NCI-H1417 treated with DMSO at 0.1 percent for 48 hours (cell line): ENCODE data around the gene IARS2.
"Not testable (repeated sequence)": the region's sequence is repeated elsewhere in the genome, so short reads cannot be mapped to it uniquely, and the experiment has no call there.

Source experiments
- DNase-seq: peaks from one replicate; lab custom pipeline; 2025; lab: John Stamatoyannopoulos, UW

IARS2 gene

GRCh38 chr1:220113136-220113695 lies 19.3 kb downstream of the IARS2 start:
- no peak for DNase-seq

GRCh38 chr1:220119043-220119512 lies 25.1 kb downstream of the IARS2 start:
- no peak for DNase-seq

DNA sequence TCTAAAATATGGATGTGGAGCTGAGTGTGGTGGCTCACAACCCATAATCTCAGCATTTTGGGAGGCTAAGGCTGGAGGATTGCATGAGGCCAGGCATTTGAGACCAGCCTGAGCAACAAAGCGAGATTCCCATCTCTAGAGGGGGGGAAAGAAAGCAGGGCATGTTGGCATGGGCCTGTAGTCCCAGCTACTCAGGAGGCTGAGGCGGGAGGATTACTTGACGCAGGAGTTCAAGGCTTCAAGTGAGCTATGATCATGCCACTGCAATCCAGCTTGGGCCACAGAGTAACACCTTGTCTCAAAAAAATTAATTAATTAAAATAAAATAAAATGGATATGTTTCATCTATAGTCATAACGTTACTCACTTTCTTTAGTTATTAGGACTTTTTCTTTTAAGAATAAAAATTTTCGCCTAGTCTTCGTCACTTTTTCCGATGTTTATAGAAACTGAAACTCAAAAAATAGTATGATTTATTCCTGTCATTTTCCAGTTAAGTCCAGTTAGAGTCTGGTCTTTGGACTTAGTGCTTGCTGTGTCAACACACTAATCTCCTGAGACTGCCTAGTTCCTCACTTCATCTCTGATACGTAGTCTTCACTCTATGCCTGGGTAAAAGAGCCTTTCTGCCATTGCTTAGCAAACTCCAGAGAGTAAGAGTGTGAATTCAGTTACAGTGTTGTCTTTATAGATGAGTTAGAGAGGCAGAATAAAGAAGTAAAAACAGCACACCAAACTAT lies 28.0 kb downstream of the IARS2 start:
- DNase-seq = no peak

GRCh38 chr1:220123066-220123465 lies 29.1 kb downstream of the IARS2 start:
- no peak for DNase-seq

GRCh38 chr1:220123889-220124288 lies 30.0 kb downstream of the IARS2 start:
- no peak for DNase-seq

GRCh38 chr1:220124542-220124941 lies 30.6 kb downstream of the IARS2 start:
- no peak for DNase-seq

DNA sequence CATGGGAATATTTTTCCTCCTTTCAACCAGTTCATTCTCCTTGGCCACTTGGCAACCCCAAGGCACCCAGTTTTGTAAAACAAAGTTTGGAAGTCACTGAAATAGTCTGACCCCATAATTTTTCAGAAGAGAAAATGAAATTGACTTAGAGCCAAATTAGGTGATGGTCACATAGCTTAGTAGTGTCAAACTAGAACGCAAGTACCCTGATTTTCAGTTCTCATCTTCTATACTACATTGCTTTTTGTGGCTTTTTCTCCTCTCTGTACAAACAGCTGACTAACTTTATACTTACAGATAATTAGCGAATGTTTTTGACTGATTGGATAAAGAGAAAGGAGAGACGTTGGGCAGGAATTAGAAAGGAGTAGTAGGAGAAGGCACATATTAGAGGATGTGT lies 33.1 kb downstream of the IARS2 start:
- DNase-seq = no peak

- no peak for DNase-seq
Observed at GRCh38 chr1:220129479-220130210, 35.7 kb downstream of the IARS2 start.

- no peak for DNase-seq
Observed at GRCh38 chr1:220135755-220136154, 41.8 kb downstream of the IARS2 start.

DNA sequence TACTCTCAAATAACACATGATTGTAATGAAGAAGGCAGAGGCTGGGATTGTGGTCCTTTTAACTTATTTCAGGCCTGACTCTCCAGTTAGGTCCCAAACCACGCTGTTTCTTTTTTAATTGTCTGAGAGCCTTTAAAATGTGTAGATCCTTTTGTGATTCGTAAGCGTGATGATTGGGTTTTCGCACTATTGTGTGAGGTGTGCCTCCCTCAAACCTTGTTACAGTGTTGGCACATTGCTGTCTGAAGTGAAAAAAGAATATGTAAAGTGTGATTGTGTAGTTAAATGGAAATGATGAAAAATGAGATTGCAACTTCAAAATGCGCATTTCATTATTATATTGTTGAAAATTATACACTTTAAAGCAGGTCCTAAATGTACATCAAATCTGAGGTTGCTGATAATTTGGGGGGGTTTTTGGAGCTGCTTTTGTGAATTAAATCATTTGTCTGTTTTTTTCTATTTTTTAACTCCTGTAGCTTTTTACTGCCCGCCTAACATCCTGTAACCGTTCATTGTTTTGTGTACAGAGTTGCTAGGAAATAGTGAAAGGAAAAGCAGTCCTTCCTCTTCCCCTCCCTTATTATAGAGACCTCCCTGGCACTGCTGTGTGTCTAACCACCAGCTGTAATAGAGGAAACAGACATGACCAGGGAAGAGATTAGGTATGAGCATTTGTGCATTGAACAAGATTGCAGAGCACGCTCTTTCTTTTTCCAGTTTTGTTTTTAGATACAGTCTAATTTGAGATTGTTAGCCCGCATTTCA lies 43.3 kb downstream of the IARS2 start:
- DNase-seq = no peak

DNA sequence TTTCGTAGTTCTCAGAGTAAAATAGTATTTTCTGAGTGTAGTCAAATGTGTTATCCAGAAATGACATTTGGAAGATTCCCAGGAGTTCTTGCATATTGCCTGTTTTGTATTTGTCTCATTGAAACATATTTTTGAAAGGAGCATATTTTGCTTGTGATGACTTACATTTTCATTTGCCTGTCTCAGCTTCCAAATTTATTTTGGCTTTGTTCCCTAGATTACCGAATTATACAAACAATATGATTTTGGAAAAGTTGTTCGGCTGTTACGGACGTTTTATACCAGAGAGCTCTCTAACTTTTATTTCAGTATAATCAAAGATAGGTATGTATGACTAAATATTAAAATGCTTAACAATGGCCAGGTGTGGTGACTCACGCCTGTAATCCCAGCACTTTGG lies 46.0 kb downstream of the IARS2 start:
- DNase-seq = no peak

- no peak for DNase-seq
Observed at GRCh38 chr1:220144051-220144450, 50.1 kb downstream of the IARS2 start.

GRCh38 chr1:220149742-220150141 lies 55.8 kb downstream of the IARS2 start:
- no peak for DNase-seq

GRCh38 chr1:220151454-220151853 lies 57.5 kb downstream of the IARS2 start:
- DNase-seq = no peak

DNA sequence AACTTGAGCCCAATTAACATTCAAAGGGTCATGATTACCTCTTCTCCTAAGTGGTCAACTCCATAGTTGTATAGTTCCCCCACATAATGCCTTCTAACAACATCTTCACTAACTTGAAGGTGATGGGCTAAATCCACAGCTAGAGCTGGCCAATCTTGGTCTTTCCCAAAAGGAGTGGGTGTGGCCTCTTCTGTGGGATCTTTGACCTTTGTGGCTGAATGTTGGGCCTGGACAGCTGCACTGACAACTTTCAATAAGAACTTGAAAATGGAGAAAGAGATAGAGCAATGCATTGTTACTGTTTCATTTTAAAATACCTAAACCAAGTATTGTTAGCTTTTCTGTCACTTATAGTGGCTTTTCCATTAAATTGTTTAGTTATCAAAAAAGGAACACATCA lies 59.2 kb downstream of the IARS2 start:
- no peak for DNase-seq

DNA sequence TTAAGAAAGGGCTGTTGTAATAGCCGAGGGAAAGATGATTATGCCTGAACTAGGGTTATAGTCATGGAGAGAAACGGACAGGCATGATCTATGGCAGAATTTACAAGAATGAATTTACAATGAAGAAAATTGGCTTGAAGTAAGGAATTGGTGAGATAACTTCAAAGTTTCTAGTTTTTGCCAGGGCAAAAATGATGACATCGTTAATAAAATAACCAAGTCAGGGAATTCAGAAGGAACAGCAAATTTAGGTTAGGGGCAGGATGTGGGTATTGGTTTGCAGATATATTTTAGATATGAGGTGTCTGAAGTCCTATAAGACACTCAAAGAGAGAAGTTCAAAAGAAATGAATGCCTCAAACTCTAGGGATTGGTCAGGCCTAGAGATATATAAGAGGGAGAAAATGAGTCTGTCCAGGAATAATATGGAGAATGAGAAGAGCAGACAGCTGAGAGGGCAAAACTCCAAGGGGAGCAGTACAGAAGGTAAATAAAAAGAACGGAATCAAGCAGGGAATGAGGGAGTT lies 62.8 kb downstream of the IARS2 start:
- no peak for DNase-seq

- no peak for DNase-seq
Observed at GRCh38 chr1:220157738-220158137, 63.8 kb downstream of the IARS2 start.

DNA sequence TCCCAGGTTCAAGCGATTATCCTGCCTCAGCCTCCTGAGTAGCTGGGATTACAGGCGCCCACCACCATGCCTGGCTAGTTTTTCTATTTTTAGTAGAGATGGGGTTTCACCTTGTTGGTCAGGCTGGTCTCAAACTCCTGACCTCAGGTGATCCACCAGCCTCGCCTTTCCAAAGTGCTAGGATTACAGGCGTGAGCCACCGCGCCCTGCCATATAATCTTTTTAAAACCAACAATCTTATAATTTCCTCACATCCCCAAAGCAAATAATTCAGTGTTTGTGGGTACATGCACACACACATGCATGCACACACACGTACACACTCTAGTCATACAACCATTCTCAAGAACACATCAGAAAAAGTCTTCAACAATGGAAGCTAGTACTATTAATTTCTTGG lies 64.6 kb downstream of the IARS2 start:
- DNase-seq = not testable (repeated sequence)

GRCh38 chr1:220159041-220159440 lies 65.1 kb downstream of the IARS2 start:
- DNase-seq = no peak

- DNase-seq = no peak
Observed at GRCh38 chr1:220160027-220160426, 66.1 kb downstream of the IARS2 start.

DNA sequence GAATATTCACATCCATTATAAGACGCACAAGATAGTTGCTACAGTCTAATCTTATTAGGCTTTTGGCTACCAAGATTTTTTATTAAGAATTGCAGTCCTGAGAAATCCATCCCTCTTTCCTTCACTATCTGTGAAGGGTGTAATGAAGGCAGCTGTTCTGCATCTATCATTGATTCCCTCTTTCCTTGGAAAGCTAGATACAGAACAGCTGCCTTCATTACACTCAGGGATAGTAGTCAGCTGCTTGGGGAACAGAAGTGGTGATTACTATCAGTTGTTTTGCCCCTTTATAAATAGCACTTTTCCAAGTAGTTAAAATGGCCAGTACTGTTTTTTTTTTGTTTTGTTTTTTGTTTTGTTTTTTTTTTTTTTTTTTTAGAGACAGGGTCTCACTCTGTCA lies 70.2 kb downstream of the IARS2 start:
- no peak for DNase-seq

DNA sequence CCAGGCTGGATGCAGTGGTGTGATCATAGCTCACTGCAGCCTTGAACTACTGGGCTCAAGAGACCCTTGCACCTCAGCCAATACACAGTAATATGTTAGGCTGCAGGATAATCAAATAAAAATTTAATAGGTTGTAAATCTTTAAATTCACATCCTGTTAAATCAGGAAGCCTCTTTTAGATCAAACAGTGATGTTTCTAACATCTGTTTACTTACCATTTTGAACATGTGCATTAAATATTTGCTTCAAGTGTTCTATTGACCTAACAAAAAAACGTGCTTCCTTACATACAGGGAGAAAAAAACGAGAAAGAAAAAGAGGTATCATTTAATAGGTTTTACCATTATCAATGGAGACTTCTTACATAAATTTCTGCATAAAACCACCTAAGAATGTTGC lies 70.6 kb downstream of the IARS2 start:
- no peak for DNase-seq
